Endothelial cell of umbilical vein (primary cell): ENCODE data around the gene EIF2S2. TPM values are rescaled to one million over a fixed set of nuclear protein-coding genes. Genes with fewer than 3 reads are reported as not detected.
A peak's percentile ranks its signal among the peaks of the same experiment; 100 is the strongest.

Source experiments
- BruUV-seq: library from RNA; stranded (reverse); fragments of 400-500 nt; replicated peaks from 2 replicates; lab custom pipeline; 2021; lab: Mats Ljungman, UMichigan
- CTCF ChIA-PET: fragments of 300-600, 350-600 bp; sonication (Branson Sonifier 250); formaldehyde crosslinking; loops from one replicate; lab custom pipeline; 2021; ENCODE audit warnings: antibody characterized with exemption, inconsistent platforms; lab: Charles Lee
- POLR2A ChIA-PET: fragments of 300-600, 350-600 bp; sonication (Branson Sonifier 250); formaldehyde crosslinking; loops from one replicate; lab custom pipeline; 2021; ENCODE audit warnings: antibody characterized with exemption, inconsistent platforms; lab: Charles Lee
- DNase-seq: peaks from one replicate; pipeline ENCODE4 v3.0.0-alpha.2; 2011; ENCODE audit warnings: low read depth, low spot score
- FAIRE-seq: peaks from 2 replicates; lab custom pipeline; 2011; peaks lifted over from hg19 to GRCh38; lab: Jason Lieb, UNC
- H2AFZ ChIP-seq: 2 replicates; pipeline ENCODE4 v1.6.0; 2012; ENCODE audit warnings: low read depth, low read length, control low read depth, inconsistent platforms
- H3K27ac ChIP-seq: 2 replicates; pipeline ENCODE4 v1.5.1; 2011; ENCODE audit warnings: low read depth, mild to moderate bottlenecking, control low read depth, low read length, moderate library complexity; ENCODE audit not compliant: insufficient read depth
- H3K27me3 ChIP-seq, 2 experiments: 2 replicates each; pipeline versions ENCODE4 v1.6.0 to v1.6.1; 2011; ENCODE audit warnings: low read length in 2 of 2, mixed read lengths in 1 of 2; ENCODE audit not compliant: control insufficient read depth in 2 of 2, insufficient read depth in 2 of 2
- H3K36me3 ChIP-seq, 2 experiments: 2 replicates in 1 of 2; 3 replicates in 1 of 2; pipeline ENCODE4 v1.5.1; 2011; ENCODE audit warnings: low read length in 2 of 2, mild to moderate bottlenecking in 1 of 2, moderate library complexity in 1 of 2; ENCODE audit not compliant: control insufficient read depth in 2 of 2, insufficient read depth in 2 of 2; ENCODE audit errors: extremely low read depth in 1 of 2
- H3K4me1 ChIP-seq: 3 replicates; pipeline ENCODE4 v1.5.1; 2011; ENCODE audit warnings: mild to moderate bottlenecking, low read length; ENCODE audit not compliant: control insufficient read depth, insufficient read depth; ENCODE audit errors: extremely low read depth
- H3K4me2 ChIP-seq: 2 replicates; pipeline ENCODE4 v1.6.1; 2011; ENCODE audit warnings: low read length, control low read depth, mixed read lengths; ENCODE audit not compliant: insufficient read depth
- H3K4me3 ChIP-seq, 3 experiments: fragments of 200-600 bp in 1 of 3; sonication (generic), shearing (Covaris generic) in 1 of 3; replicated peaks in 1 of 3; 2 replicates each; pipeline ENCODE4 v1.5.1; 2011 to 2016; ENCODE audit warnings: control low read depth in 3 of 3, low read length in 3 of 3, mild to moderate bottlenecking in 2 of 3, inconsistent platforms in 1 of 3, low read depth in 1 of 3, moderate library complexity in 1 of 3; ENCODE audit not compliant: insufficient read depth in 1 of 3
- H3K79me2 ChIP-seq: 2 replicates; pipeline ENCODE4 v1.6.0; 2012; ENCODE audit warnings: low read length, inconsistent platforms; ENCODE audit not compliant: control insufficient read depth, insufficient read depth
- H3K9ac ChIP-seq: replicated peaks from 2 replicates; pipeline ENCODE3; 2011; ENCODE audit warnings: low read length, control low read depth; ENCODE audit not compliant: insufficient read depth; ENCODE audit errors: extremely low read depth
- H3K9me1 ChIP-seq: replicated peaks from 3 replicates; pipeline ENCODE4 v1.6.0; 2011; ENCODE audit warnings: mild to moderate bottlenecking, low read length; ENCODE audit not compliant: control insufficient read depth, insufficient read depth; ENCODE audit errors: extremely low read depth
- H3K9me3 ChIP-seq: replicated peaks from 2 replicates; pipeline ENCODE4 v1.5.1; 2012; ENCODE audit warnings: low read length, inconsistent platforms; ENCODE audit not compliant: control insufficient read depth, insufficient read depth
- H4K20me1 ChIP-seq: replicated peaks from 2 replicates; pipeline ENCODE3; 2011; ENCODE audit warnings: mild to moderate bottlenecking, low read length; ENCODE audit not compliant: control insufficient read depth, insufficient read depth; ENCODE audit errors: extremely low read depth
- EZH2 ChIP-seq: IDR thresholded peaks from 2 replicates; pipeline ENCODE4 v1.6.1; 2012; ENCODE audit warnings: borderline replicate concordance, low read depth, mild to moderate bottlenecking, moderate library complexity, low read length, inconsistent platforms; ENCODE audit not compliant: severe bottlenecking
- FOS ChIP-seq: IDR thresholded peaks from 2 replicates; pipeline ENCODE4 v1.6.1; 2011; ENCODE audit warnings: mild to moderate bottlenecking, low read length, moderate library complexity, borderline replicate concordance; ENCODE audit not compliant: insufficient read depth
- GATA2 ChIP-seq: IDR thresholded peaks from 2 replicates; pipeline ENCODE4 v1.7.0; 2011; ENCODE audit warnings: low read depth, mild to moderate bottlenecking, moderate library complexity, mixed read lengths, low read length; ENCODE audit not compliant: insufficient read length, insufficient read depth
- JUN ChIP-seq: IDR thresholded peaks from 2 replicates; pipeline ENCODE4 v1.6.1; 2011; ENCODE audit warnings: borderline replicate concordance, low read depth; ENCODE audit not compliant: insufficient read length, insufficient read depth
- MYC ChIP-seq: IDR thresholded peaks from one replicate; pipeline ENCODE4 v1.6.1; 2011; ENCODE audit warnings: mild to moderate bottlenecking, low read depth, low read length
- POLR2A ChIP-seq: IDR thresholded peaks from 2 replicates; pipeline ENCODE4 v1.6.1; 2012; ENCODE audit warnings: low read depth, mild to moderate bottlenecking, control low read depth, low read length
- POLR2AphosphoS5 ChIP-seq: IDR thresholded peaks from 2 replicates; pipeline ENCODE4 v1.6.1; 2012; ENCODE audit warnings: low read depth, mild to moderate bottlenecking, control low read depth, low read length, moderate library complexity; ENCODE audit not compliant: insufficient read depth
- dilution Hi-C: fragments of 300-500 bp; cut with MboI; formaldehyde crosslinking; loops from one replicate; pipeline ENCODE4 v1.15.0; 2019; ENCODE audit warnings: low sequenced_read_pairs; ENCODE audit not compliant: extremely low pct_ligation_motif_present
- intact Hi-C: fragments of 100-400 bp; cut with micrococcal nuclease; formaldehyde crosslinking; loops from one replicate; pipeline ENCODE4 v1.10.0; 2022
- polyA plus RNA-seq, 4 experiments: library from polyadenylated mRNA; depleted of rRNA in 3 of 4; stranded (reverse) in 3 of 4; unstranded in 1 of 4; fragments of >200 nt; gene quantifications; 2 replicates each; pipeline versions ENCODE4 v1.2.1 to v1.2.3, GENCODE V29; 2011 to 2012; ENCODE audit warnings: missing spikeins in 1 of 4
- total RNA-seq: library from RNA; stranded (reverse); gene quantifications from 2 replicates; pipeline ENCODE4 v1.2.3, GENCODE V29; 2021
- TF ChIP-seq, protein P1 (sequence below), 2 donors: IDR thresholded peaks; 1 replicate in 1 of 2; 2 replicates in 1 of 2; pipeline ENCODE4 v1.5.1; 2011; ENCODE audit warnings: low read length in 2 of 2, mild to moderate bottlenecking in 2 of 2, moderate library complexity in 2 of 2, control low read depth in 1 of 2, inconsistent platforms in 1 of 2, low read depth in 1 of 2; ENCODE audit not compliant: insufficient read depth in 1 of 2; ENCODE audit errors: extremely low read depth in 1 of 2
- TF ChIP-seq, protein P2 (sequence below): IDR thresholded peaks from 2 replicates; pipeline ENCODE4 v1.6.1; 2011; ENCODE audit not compliant: insufficient read depth, insufficient read length

EIF2S2 gene
- total and polyA plus RNA-seq, 2 donors (not counting 3 experiments of a cell fraction or from before 2014, with no cell fraction given) = 38.8 to 99.3 TPM

DNA sequence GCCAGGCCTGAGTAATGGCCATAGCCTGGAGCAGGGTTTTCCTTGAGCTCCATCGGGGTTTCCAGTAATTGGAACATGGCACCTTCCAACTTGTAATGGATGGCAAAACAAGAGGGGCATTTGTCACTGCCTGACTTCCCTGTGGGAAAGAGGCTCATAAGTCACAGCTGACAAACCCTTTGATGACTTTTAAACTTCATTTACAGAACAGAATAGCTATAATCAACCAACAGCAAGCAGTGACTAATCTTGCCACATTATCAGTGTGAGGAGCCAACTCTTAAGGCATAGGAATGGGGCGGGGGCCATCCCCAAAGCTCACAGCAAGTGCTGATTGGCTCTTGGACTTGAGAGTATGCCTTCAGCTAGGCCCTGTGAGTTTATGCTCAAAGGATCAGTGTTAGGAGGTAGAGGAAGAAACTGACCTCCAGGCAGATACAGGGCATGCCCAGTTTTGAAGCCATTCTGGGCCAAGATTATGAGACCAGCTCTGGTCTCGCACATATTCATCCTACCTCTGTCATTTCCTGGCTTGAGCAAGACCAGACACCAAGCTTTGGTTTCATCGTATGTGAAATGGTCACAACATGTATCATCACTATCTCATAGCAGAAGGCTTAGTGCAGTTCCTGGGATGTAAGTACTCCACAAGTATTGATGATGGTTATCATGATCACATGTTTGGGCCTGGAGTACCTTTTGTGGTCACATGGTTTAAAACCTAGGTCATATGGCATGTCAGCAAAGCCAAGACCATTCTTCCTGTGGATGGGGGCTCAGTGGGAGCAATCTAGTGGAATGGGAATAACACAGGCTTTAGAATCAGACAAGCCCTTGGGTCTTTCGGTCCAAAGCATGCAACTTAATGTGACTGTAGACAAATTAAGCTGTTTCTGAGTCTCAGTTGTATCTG is 49.2 kb downstream of the EIF2S2 start:
- H3K9ac ChIP-seq = no peak overlapping the region
- FAIRE-seq (peak; percentile 8), DNase-seq (no peak)
- H3K27me3 ChIP-seq = no peaks in the 10 kb centered on the region
- no peak overlapping the region for H3K4me3 ChIP-seq
- peaks cover 59% of the 10 kb centered on the region for H3K79me2 ChIP-seq
- ChIA-PET CTCF (interaction anchor here (1.1 to 1.8 kb wide), 2 partner anchors 40 to 200 kb away, joined by 3 to 7 read pairs; no protein-coding TSS in a partner anchor), POLR2A (no interaction called here)
- H3K36me3 ChIP-seq = no peaks in the 10 kb centered on the region
- H3K9me1 ChIP-seq = no peaks in the 10 kb centered on the region
- no peak overlapping the region for H3K27ac ChIP-seq
- peaks cover 7% of the 10 kb centered on the region for H4K20me1 ChIP-seq
- TF ChIP-seq POLR2A = no peak
- no peak for TF ChIP-seq GATA2
- no peak for TF ChIP-seq EZH2
- TF ChIP-seq JUN = no peak
- no peak for TF ChIP-seq FOS
- TF ChIP-seq, protein P1, sequence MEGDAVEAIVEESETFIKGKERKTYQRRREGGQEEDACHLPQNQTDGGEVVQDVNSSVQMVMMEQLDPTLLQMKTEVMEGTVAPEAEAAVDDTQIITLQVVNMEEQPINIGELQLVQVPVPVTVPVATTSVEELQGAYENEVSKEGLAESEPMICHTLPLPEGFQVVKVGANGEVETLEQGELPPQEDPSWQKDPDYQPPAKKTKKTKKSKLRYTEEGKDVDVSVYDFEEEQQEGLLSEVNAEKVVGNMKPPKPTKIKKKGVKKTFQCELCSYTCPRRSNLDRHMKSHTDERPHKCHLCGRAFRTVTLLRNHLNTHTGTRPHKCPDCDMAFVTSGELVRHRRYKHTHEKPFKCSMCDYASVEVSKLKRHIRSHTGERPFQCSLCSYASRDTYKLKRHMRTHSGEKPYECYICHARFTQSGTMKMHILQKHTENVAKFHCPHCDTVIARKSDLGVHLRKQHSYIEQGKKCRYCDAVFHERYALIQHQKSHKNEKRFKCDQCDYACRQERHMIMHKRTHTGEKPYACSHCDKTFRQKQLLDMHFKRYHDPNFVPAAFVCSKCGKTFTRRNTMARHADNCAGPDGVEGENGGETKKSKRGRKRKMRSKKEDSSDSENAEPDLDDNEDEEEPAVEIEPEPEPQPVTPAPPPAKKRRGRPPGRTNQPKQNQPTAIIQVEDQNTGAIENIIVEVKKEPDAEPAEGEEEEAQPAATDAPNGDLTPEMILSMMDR (IDR thresholded peaks at IDR 0.05; ENCODE audit: extremely low read depth in 1 of 2, insufficient read depth in 1 of 2, low read depth in 1 of 2, low read length in 2 of 2) = no peak
- TF ChIP-seq, protein P2, sequence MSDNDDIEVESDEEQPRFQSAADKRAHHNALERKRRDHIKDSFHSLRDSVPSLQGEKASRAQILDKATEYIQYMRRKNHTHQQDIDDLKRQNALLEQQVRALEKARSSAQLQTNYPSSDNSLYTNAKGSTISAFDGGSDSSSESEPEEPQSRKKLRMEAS = no peak
- no peak for TF ChIP-seq POLR2AphosphoS5
- TF ChIP-seq MYC = no peak
- no peak overlapping the region for H2AFZ ChIP-seq
- no TSS peak for BruUV-seq
- dilution Hi-C loops = no loop called here
- H3K4me1 ChIP-seq = no peaks in the 10 kb centered on the region
- H3K4me2 ChIP-seq = no peak overlapping the region
- no peaks in the 10 kb centered on the region for H3K9me3 ChIP-seq
- intact Hi-C loops = no loop called here
